Measurements from ENCODE around the gene ZFC3H1. TPM values are rescaled to one million over a fixed set of nuclear protein-coding genes. Genes with fewer than 3 reads are reported as not detected.

The ZFC3H1 gene
- total RNA-seq, 1 donor from 2014 or later: 121 TPM

GRCh38 chr12:71655907-71656306, 7.7 kb downstream of the ZFC3H1 start:
- intact Hi-C loops (cut with DNase I): no loop called here
- H3K27ac ChIP-seq: no peak overlapping the region
- H3K9me3 ChIP-seq: no peaks in the 10 kb centered on the region
- DNase-seq (ENCODE audit: extremely low spot score in 2 of 2): no peak
- H3K27me3 ChIP-seq: no peaks in the 10 kb centered on the region
- peaks cover 0 to 40% of the 10 kb centered on the region in 2 donors for H3K36me3 ChIP-seq
- no peak overlapping the region for H3K4me3 ChIP-seq
- TF ChIP-seq POLR2A (IDR thresholded peaks at IDR 0.05): no peak
- TF ChIP-seq, protein P1, sequence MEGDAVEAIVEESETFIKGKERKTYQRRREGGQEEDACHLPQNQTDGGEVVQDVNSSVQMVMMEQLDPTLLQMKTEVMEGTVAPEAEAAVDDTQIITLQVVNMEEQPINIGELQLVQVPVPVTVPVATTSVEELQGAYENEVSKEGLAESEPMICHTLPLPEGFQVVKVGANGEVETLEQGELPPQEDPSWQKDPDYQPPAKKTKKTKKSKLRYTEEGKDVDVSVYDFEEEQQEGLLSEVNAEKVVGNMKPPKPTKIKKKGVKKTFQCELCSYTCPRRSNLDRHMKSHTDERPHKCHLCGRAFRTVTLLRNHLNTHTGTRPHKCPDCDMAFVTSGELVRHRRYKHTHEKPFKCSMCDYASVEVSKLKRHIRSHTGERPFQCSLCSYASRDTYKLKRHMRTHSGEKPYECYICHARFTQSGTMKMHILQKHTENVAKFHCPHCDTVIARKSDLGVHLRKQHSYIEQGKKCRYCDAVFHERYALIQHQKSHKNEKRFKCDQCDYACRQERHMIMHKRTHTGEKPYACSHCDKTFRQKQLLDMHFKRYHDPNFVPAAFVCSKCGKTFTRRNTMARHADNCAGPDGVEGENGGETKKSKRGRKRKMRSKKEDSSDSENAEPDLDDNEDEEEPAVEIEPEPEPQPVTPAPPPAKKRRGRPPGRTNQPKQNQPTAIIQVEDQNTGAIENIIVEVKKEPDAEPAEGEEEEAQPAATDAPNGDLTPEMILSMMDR (IDR thresholded peaks at IDR 0.05): no peak
- peaks cover 39% of the 10 kb centered on the region for H3K4me1 ChIP-seq

GRCh38 chr12:71655495-71655894, 8.2 kb downstream of the ZFC3H1 start:
- TF ChIP-seq POLR2AphosphoS5 (IDR thresholded peaks at IDR 0.05; ENCODE audit: insufficient read depth in 1 of 2, low read depth in 1 of 2) (no peak), POLR2A (IDR thresholded peaks at IDR 0.05) (no peak)
- TF ChIP-seq, protein P1 (IDR thresholded peaks at IDR 0.05): no peak
- Histone ChIP-seq H3K4me1 (peaks cover 39% of the 10 kb centered on the region), H3K36me3 (peaks cover 0 to 40% of the 10 kb centered on the region in 2 donors)

GRCh38 chr12:71654200-71654599, 9.4 kb downstream of the ZFC3H1 start:
- no peaks in the 10 kb centered on the region for H3K27me3 ChIP-seq
- no peak overlapping the region for H3K27ac ChIP-seq
- H3K9me3 ChIP-seq: no peaks in the 10 kb centered on the region
- intact Hi-C loops (cut with DNase I): no loop called here
- H3K4me1 ChIP-seq: peaks cover 31% of the 10 kb centered on the region
- no peak overlapping the region for H3K4me3 ChIP-seq
- no peak for TF ChIP-seq POLR2AphosphoS5 (IDR thresholded peaks at IDR 0.05; ENCODE audit: insufficient read depth in 1 of 2, low read depth in 1 of 2)
- TF ChIP-seq, protein P1 (IDR thresholded peaks at IDR 0.05): no peak
- TF ChIP-seq POLR2A (IDR thresholded peaks at IDR 0.05): no peak
- DNase-seq (ENCODE audit: extremely low spot score in 2 of 2): no peak
- peaks cover 0 to 35% of the 10 kb centered on the region in 2 donors for H3K36me3 ChIP-seq

More at GRCh38 chr12:71655495-71655894, 8.2 kb downstream of the ZFC3H1 start:
- intact Hi-C loops (cut with DNase I): no loop called here
- Histone ChIP-seq H3K9me3 (no peaks in the 10 kb centered on the region), H3K4me3 (no peak overlapping the region), H3K27ac (no peak overlapping the region), H3K27me3 (no peaks in the 10 kb centered on the region)
- DNase-seq (ENCODE audit: extremely low spot score in 2 of 2): no peak

DNA sequence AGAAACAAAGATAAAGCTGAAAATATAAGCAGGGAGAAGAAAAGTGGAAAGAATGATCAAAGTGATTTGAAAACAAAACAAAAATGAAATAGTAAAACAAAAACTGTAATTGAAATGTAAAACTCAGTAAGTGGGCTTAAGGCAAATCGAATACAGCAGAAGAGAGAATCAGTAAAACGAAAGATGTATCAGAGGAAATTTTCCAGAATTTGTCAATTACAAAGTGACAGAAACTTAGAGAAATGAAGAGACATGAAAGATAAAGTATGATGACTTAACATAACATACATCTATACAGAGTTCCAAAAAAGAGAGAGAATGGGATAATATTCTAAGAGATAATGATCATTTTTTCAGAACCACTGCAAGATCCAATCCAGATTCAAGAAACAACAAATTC, 10.5 kb downstream of the ZFC3H1 start:
- no peak overlapping the region for H3K27ac ChIP-seq
- intact Hi-C loops (cut with DNase I): no loop called here
- H3K4me3 ChIP-seq: no peak overlapping the region
- no peaks in the 10 kb centered on the region for H3K27me3 ChIP-seq
- TF ChIP-seq POLR2AphosphoS5 (IDR thresholded peaks at IDR 0.05; ENCODE audit: insufficient read depth in 1 of 2, low read depth in 1 of 2) (no peak), POLR2A (IDR thresholded peaks at IDR 0.05) (no peak)
- TF ChIP-seq, protein P1 (IDR thresholded peaks at IDR 0.05): no peak
- peaks cover 33% of the 10 kb centered on the region for H3K4me1 ChIP-seq
- H3K36me3 ChIP-seq: peaks cover 0 to 24% of the 10 kb centered on the region in 2 donors
- DNase-seq (ENCODE audit: extremely low spot score in 2 of 2): no peak
- no peaks in the 10 kb centered on the region for H3K9me3 ChIP-seq

GRCh38 chr12:71652656-71653055, 11.0 kb downstream of the ZFC3H1 start:
- H3K27ac ChIP-seq: no peak overlapping the region
- intact Hi-C loops (cut with DNase I): no loop called here
- peaks cover 0 to 20% of the 10 kb centered on the region in 2 donors for H3K36me3 ChIP-seq
- no peak overlapping the region for H3K4me3 ChIP-seq
- no peak for DNase-seq (ENCODE audit: extremely low spot score in 2 of 2)
- no peaks in the 10 kb centered on the region for H3K27me3 ChIP-seq
- H3K9me3 ChIP-seq: no peaks in the 10 kb centered on the region
- TF ChIP-seq, protein P1 (IDR thresholded peaks at IDR 0.05): no peak
- no peak for TF ChIP-seq POLR2A (IDR thresholded peaks at IDR 0.05)
- no peak for TF ChIP-seq POLR2AphosphoS5 (IDR thresholded peaks at IDR 0.05; ENCODE audit: insufficient read depth in 1 of 2, low read depth in 1 of 2)
- H3K4me1 ChIP-seq: peaks cover 33% of the 10 kb centered on the region
